Chondrocyte (in vitro differentiated cells): ENCODE measurements around the gene RECQL5. TPM values are rescaled to one million over a fixed set of nuclear protein-coding genes. Genes with fewer than 3 reads are reported as not detected.

Source experiments
- DNase-seq: peaks from one replicate; pipeline ENCODE4 v3.0.0; 2021; ENCODE audit warnings: mixed read lengths, low spot score
- H3K27ac Mint-ChIP-seq: one replicate; pipeline ENCODE4 v1.8.0; 2021; ENCODE audit warnings: mild to moderate bottlenecking, moderate library complexity, mixed read lengths; ENCODE audit not compliant: unreplicated experiment
- H3K27me3 Mint-ChIP-seq: 2 replicates; pipeline ENCODE4 v1.8.0; 2021; ENCODE audit warnings: low read depth, mixed read lengths
- H3K36me3 Mint-ChIP-seq: 2 replicates; pipeline ENCODE4 v1.8.0; 2021; ENCODE audit warnings: low read depth, mixed read lengths
- H3K4me1 Mint-ChIP-seq: 2 replicates; pipeline ENCODE4 v1.8.0; 2021; ENCODE audit warnings: low read depth, mild to moderate bottlenecking, mixed read lengths
- H3K4me3 Mint-ChIP-seq: one replicate; pipeline ENCODE4 v1.8.0; 2021; ENCODE audit warnings: mild to moderate bottlenecking, moderate library complexity, mixed read lengths; ENCODE audit not compliant: unreplicated experiment
- H3K9me3 Mint-ChIP-seq: 2 replicates; pipeline ENCODE4 v1.8.0; 2021; ENCODE audit warnings: low read depth, mixed read lengths
- CTCF ChIP-seq: fragments of 200-600 bp; sonication (generic); IDR thresholded peaks from 2 replicates; pipeline ENCODE4 v1.5.0; 2021; ENCODE audit warnings: antibody characterized with exemption, mild to moderate bottlenecking, moderate library complexity
- total RNA-seq: library from RNA; stranded (reverse); gene quantifications from 3 replicates; pipeline ENCODE4 v1.2.1, GENCODE V29; 2021

The RECQL5 gene
- total RNA-seq, 1 donor from 2014 or later, result 20.4 TPM

GRCh38 chr17:75685499-75685898 lies 18.5 kb upstream of the RECQL5 start:
- peak overlapping the region; percentile 67 for H3K27ac Mint-ChIP-seq
- no peak overlapping the region for H3K4me3 Mint-ChIP-seq

DNA sequence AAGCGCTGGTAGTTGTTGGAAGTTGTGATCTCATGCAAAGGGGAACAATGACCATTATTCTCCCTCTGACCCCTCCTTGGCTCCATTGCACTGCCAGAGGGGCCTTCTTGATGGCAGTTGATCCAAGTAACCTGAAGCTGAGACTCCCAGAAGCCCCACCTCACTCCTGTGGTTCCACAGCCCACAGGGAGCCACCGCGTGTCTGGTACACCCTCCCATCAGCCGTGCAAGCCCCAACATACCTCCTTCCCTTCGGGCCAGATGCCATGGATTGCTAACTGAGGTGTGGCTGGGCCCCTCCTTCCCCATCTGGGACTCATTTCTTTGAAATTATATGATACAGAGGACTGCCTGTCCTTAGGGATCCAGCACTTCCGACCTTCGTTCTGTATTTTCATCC lies 18.0 kb upstream of the RECQL5 start:
- Mint-ChIP-seq H3K4me3 (no peak overlapping the region), H3K27me3 (no peaks in the 10 kb centered on the region), H3K4me1 (peaks cover 79% of the 10 kb centered on the region), H3K27ac (peak overlapping the region; percentile 67), H3K9me3 (no peaks in the 10 kb centered on the region), H3K36me3 (peaks cover 1% of the 10 kb centered on the region)
- TF ChIP-seq CTCF, result no peak
- peak; percentile 81 for DNase-seq

More at GRCh38 chr17:75685499-75685898, 18.5 kb upstream of the RECQL5 start:
- H3K9me3 Mint-ChIP-seq, result no peaks in the 10 kb centered on the region
- DNase-seq, result peak; percentile 2
- peaks cover 76% of the 10 kb centered on the region for H3K4me1 Mint-ChIP-seq
- TF ChIP-seq CTCF, result no peak
- no peaks in the 10 kb centered on the region for H3K27me3 Mint-ChIP-seq
- peaks cover 1% of the 10 kb centered on the region for H3K36me3 Mint-ChIP-seq

DNA sequence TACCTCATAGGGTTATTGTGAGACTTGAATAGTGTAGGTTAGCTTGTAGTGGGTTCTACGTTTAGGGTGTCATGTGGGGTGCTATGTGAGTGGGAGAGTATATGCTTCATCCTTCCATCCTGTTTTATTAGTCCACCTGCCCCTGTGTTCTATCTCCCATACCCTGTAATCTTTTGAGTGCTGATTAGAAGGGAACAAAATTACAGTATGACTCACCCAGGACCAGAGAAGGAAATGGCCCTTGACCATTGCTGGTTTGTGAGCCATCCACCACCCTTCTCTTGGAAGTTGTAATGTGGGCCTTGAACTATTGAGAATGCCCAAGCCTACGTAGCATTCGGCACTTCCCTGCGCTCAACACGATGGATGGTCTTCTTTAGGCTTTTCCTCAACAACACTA lies 17.3 kb upstream of the RECQL5 start:
- peak overlapping the region; percentile 67 for H3K27ac Mint-ChIP-seq
- H3K36me3 Mint-ChIP-seq, result peaks cover 1% of the 10 kb centered on the region
- no peak overlapping the region for H3K4me3 Mint-ChIP-seq
- H3K27me3 Mint-ChIP-seq, result no peaks in the 10 kb centered on the region
- no peak for DNase-seq
- H3K4me1 Mint-ChIP-seq, result peaks cover 80% of the 10 kb centered on the region
- H3K9me3 Mint-ChIP-seq, result no peaks in the 10 kb centered on the region
- TF ChIP-seq CTCF, result no peak

GRCh38 chr17:75683583-75683982 lies 16.6 kb upstream of the RECQL5 start:
- H3K4me3 Mint-ChIP-seq, result no peak overlapping the region
- peak overlapping the region; percentile 13 for H3K27ac Mint-ChIP-seq
- no peaks in the 10 kb centered on the region for H3K27me3 Mint-ChIP-seq
- no peaks in the 10 kb centered on the region for H3K36me3 Mint-ChIP-seq
- DNase-seq, result peak; percentile 2
- no peaks in the 10 kb centered on the region for H3K9me3 Mint-ChIP-seq
- peaks cover 80% of the 10 kb centered on the region for H3K4me1 Mint-ChIP-seq
- no peak for TF ChIP-seq CTCF

- Mint-ChIP-seq H3K4me1 (peaks cover 70% of the 10 kb centered on the region), H3K4me3 (no peak overlapping the region), H3K27me3 (no peaks in the 10 kb centered on the region), H3K27ac (peak overlapping the region; percentile 66), H3K9me3 (no peaks in the 10 kb centered on the region), H3K36me3 (peaks cover 3% of the 10 kb centered on the region)
- peak; percentile 40 for DNase-seq
- no peak for TF ChIP-seq CTCF
Observed at GRCh38 chr17:75681289-75681688, 14.3 kb upstream of the RECQL5 start.
